ENCODE results near the gene GPR162. TPM values are rescaled to one million over a fixed set of nuclear protein-coding genes. Genes with fewer than 3 reads are reported as not detected.

GPR162 gene
- total RNA-seq, 2 experiments from 2014 or later = 0.30 to 0.51 TPM

DNA sequence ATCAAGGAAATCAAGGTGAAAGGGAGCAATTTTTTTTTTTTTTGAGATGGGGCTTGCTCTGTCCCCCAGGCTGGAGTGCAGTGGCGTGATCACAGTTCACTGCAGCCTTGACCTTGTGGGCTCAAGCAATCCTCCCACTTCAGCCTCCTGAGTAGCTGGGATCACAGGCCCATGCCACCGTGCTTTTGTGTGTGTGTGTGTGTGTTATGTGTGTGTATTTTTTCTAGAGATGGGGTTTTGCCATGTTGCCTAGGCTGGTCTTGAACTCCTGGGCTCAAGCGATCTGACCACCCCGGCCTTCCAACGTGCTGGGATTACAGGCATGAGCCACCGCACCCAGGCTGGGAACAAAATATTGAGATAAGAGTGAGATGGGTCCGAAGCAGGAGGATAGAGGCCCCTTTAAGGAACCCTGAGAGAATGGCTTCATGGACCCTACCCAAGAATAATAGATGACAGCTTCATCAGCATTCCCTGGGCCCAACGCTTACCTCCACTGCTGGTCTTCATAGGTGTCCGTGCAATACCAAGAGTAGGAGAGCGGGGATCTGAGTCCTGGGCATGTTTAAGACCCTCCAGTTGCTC is 28.4 kb downstream of the GPR162 start:
- ATAC-seq (ENCODE audit: low read depth) = no peak
- H3K9me3 Mint-ChIP-seq = no peaks in the 10 kb centered on the region
- peak overlapping the region; percentile 84 for H3K27ac Mint-ChIP-seq
- DNase-seq = no peak
- peak overlapping the region; percentile 96 for H3K4me3 Mint-ChIP-seq
- H3K27me3 Mint-ChIP-seq = no peaks in the 10 kb centered on the region
- H3K4me1 Mint-ChIP-seq = peaks cover 37% of the 10 kb centered on the region
- H3K36me3 Mint-ChIP-seq = peaks cover 34% of the 10 kb centered on the region
- POLR2A ChIA-PET = interaction anchor here (0.5 to 7.2 kb wide), 4 partner anchors 9 to 123 kb away, joined by 3 to 106 read pairs (median 13); partner anchors contain the start of genes GNB3 and TPI1

- Mint-ChIP-seq H3K4me1 (peaks cover 37% of the 10 kb centered on the region), H3K27ac (peak overlapping the region; percentile 99), H3K36me3 (peaks cover 34% of the 10 kb centered on the region), H3K4me3 (peak overlapping the region; percentile 96), H3K27me3 (no peaks in the 10 kb centered on the region), H3K9me3 (no peaks in the 10 kb centered on the region)
- DNase-seq (no peak), ATAC-seq (ENCODE audit: low read depth) (no peak)
- POLR2A ChIA-PET = interaction anchor here (0.6 to 7.2 kb wide), 26 partner anchors 10 to 318 kb away, joined by 3 to 106 read pairs (median 10); partner anchors contain the start of genes C12orf57, C1RL, COPS7A and ENO2
These were observed 29.2 kb downstream of the GPR162 start for GRCh38 chr12:6850796-6851152.

GRCh38 chr12:6851153-6851920 is 29.7 kb downstream of the GPR162 start, which contains the start of gene CDCA3:
CDCA3 (minus strand) TSS chr12:6851286; CDS start chr12:6850952, 334 bp downstream.
- Mint-ChIP-seq H3K27me3 (no peaks in the 10 kb centered on the region), H3K9me3 (no peaks in the 10 kb centered on the region), H3K4me3 (peak within 1 kb of the TSS; percentile 96), H3K27ac (peak within 1 kb of the TSS; percentile 99), H3K4me1 (peaks cover 37% of the 10 kb centered on the region), H3K36me3 (peaks cover 34% of the 10 kb centered on the region)
- POLR2A ChIA-PET = interaction anchor here (0.6 to 7.2 kb wide), 37 partner anchors 9 to 1232 kb away, joined by 3 to 106 read pairs (median 5); partner anchors contain the start of genes C12orf57, C1RL, COPS7A and ENO2
- peak; percentile 86 for DNase-seq
- peak; percentile 55 for ATAC-seq (ENCODE audit: low read depth)

GRCh38 chr12:6851921-6852650 is 30.5 kb downstream of the GPR162 start, which contains the start of gene USP5:
USP5 (plus strand) TSS chr12:6852150; CDS start chr12:6852180, 30 bp downstream.
- POLR2A ChIA-PET = interaction anchor here (0.6 to 7.2 kb wide), 37 partner anchors 9 to 400 kb away, joined by 3 to 106 read pairs (median 5); partner anchors contain the start of genes C12orf57, C1RL, COPS7A and GNB3
- ATAC-seq (ENCODE audit: low read depth) (peak; percentile 79), DNase-seq (peak; percentile 94)
- Mint-ChIP-seq H3K9me3 (no peaks in the 10 kb centered on the region), H3K4me3 (peak within 1 kb of the TSS; percentile 96), H3K36me3 (peaks cover 30% of the 10 kb centered on the region), H3K27ac (peak within 1 kb of the TSS; percentile 99), H3K4me1 (peaks cover 37% of the 10 kb centered on the region), H3K27me3 (no peaks in the 10 kb centered on the region)

- no peak for ATAC-seq (ENCODE audit: low read depth)
- H3K4me1 Mint-ChIP-seq = peaks cover 35% of the 10 kb centered on the region
- H3K36me3 Mint-ChIP-seq = peaks cover 30% of the 10 kb centered on the region
- peak; percentile 63 for DNase-seq
- no peaks in the 10 kb centered on the region for H3K27me3 Mint-ChIP-seq
- H3K4me3 Mint-ChIP-seq = peak overlapping the region; percentile 96
- peak overlapping the region; percentile 99 for H3K27ac Mint-ChIP-seq
- no peaks in the 10 kb centered on the region for H3K9me3 Mint-ChIP-seq
- POLR2A ChIA-PET = interaction anchor here (0.8 to 7.2 kb wide), 25 partner anchors 8 to 400 kb away, joined by 3 to 106 read pairs (median 9); partner anchors contain the start of genes C12orf57, C1RL, COPS7A and GNB3
These were observed 31.2 kb downstream of the GPR162 start for GRCh38 chr12:6852651-6853354.

DNA sequence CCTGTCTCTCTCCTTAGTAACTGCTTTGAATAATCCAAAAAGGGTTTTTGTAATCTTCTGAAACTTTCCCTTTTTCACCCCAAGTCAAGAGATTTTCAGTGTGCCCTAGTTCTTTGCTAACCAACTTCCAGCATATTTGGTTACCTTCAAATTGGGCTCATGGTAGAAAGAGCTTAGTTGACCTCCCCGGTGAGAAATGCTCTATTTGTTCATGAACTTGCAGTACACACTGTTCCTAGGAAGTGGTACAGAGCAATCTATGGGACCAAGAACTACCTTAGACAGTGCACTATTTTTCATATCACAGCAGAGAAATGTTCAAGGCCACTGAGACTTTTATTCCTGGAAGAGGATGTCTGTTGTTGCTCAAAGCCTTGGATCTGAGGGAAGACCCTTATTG is 32.0 kb downstream of the GPR162 start:
- DNase-seq = no peak
- peaks cover 32% of the 10 kb centered on the region for H3K4me1 Mint-ChIP-seq
- H3K4me3 Mint-ChIP-seq = peak overlapping the region; percentile 96
- peaks cover 27% of the 10 kb centered on the region for H3K36me3 Mint-ChIP-seq
- no peaks in the 10 kb centered on the region for H3K9me3 Mint-ChIP-seq
- H3K27me3 Mint-ChIP-seq = no peaks in the 10 kb centered on the region
- H3K27ac Mint-ChIP-seq = peak overlapping the region; percentile 99
- no peak for ATAC-seq (ENCODE audit: low read depth)
- POLR2A ChIA-PET = interaction anchor here (0.5 to 7.2 kb wide), 8 partner anchors 13 to 175 kb away, joined by 3 to 106 read pairs (median 22); partner anchors contain the start of genes GNB3, MLF2, SPSB2 and TPI1

DNA sequence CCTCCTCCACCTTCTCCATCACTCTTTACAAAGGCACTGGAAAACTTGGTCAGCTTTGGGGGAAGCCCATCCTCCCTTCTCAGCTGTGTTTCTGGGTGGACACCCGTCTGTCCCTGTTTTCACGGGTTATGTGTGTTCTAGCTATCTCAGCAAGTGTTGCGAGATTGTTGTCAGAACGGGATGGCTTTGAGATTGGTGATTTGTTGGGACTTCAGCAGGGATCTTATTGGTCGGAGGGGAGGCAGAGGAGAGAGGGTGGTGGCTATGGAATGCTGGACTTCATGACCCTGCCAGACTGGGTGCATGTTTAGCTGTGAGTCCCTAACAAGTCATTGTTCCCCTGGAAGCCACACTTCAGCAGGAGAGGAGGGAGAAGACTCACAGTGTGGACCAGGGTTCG is 32.4 kb downstream of the GPR162 start:
- Mint-ChIP-seq H3K4me1 (peaks cover 31% of the 10 kb centered on the region), H3K27ac (peak overlapping the region; percentile 64), H3K4me3 (peak overlapping the region; percentile 96), H3K27me3 (no peaks in the 10 kb centered on the region), H3K9me3 (no peaks in the 10 kb centered on the region), H3K36me3 (peaks cover 26% of the 10 kb centered on the region)
- POLR2A ChIA-PET = interaction anchor here (0.5 to 7.2 kb wide), 6 partner anchors 12 to 174 kb away, joined by 6 to 106 read pairs (median 24); partner anchors contain the start of genes MLF2, SPSB2 and TPI1
- ATAC-seq (ENCODE audit: low read depth) (no peak), DNase-seq (no peak)

DNA sequence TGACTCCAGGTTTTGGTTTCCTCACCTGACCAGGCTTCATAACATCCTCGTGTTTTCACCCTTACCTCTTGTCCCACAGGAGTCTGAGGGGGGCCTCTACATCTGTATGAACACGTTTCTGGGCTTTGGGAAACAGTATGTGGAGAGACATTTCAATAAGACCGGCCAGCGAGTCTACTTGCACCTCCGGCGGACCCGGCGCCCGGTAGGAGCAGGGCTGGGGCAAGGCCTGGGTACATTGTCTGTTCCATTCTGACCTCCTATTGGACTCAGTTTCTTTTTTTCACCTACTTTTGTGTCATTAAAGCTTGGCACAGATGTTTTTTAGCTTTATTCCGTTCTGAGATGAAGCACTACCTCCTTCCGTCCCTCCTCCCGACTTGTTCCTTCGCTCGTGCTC is 33.7 kb downstream of the GPR162 start:
- H3K9me3 Mint-ChIP-seq = no peaks in the 10 kb centered on the region
- no peaks in the 10 kb centered on the region for H3K27me3 Mint-ChIP-seq
- H3K36me3 Mint-ChIP-seq = peaks cover 17% of the 10 kb centered on the region
- DNase-seq = no peak
- H3K4me1 Mint-ChIP-seq = peaks cover 19% of the 10 kb centered on the region
- POLR2A ChIA-PET = interaction anchor here (7.2 kb wide), 1 partner anchor 11 kb away, joined by 106 read pairs; the partner anchor contains the start of gene TPI1
- ATAC-seq (ENCODE audit: low read depth) = no peak
- H3K27ac Mint-ChIP-seq = no peak overlapping the region
- H3K4me3 Mint-ChIP-seq = no peak overlapping the region

- DNase-seq (no peak), ATAC-seq (ENCODE audit: low read depth) (no peak)
- no peaks in the 10 kb centered on the region for H3K9me3 Mint-ChIP-seq
- no peak overlapping the region for H3K27ac Mint-ChIP-seq
- peaks cover 6% of the 10 kb centered on the region for H3K4me1 Mint-ChIP-seq
- no peak overlapping the region for H3K4me3 Mint-ChIP-seq
- H3K27me3 Mint-ChIP-seq = no peaks in the 10 kb centered on the region
- H3K36me3 Mint-ChIP-seq = peaks cover 28% of the 10 kb centered on the region
- POLR2A ChIA-PET = no interaction called here
These were observed 37.2 kb downstream of the GPR162 start for GRCh38 chr12:6858799-6859198.

GRCh38 chr12:6860116-6860515 is 38.5 kb downstream of the GPR162 start:
- H3K27me3 Mint-ChIP-seq = no peaks in the 10 kb centered on the region
- no peaks in the 10 kb centered on the region for H3K4me1 Mint-ChIP-seq
- peaks cover 31% of the 10 kb centered on the region for H3K36me3 Mint-ChIP-seq
- ATAC-seq (ENCODE audit: low read depth) (no peak), DNase-seq (no peak)
- H3K4me3 Mint-ChIP-seq = no peak overlapping the region
- no peaks in the 10 kb centered on the region for H3K9me3 Mint-ChIP-seq
- no peak overlapping the region for H3K27ac Mint-ChIP-seq
- POLR2A ChIA-PET = interaction anchor here (1.0 to 3.2 kb wide), 3 partner anchors 8 to 12 kb away, joined by 4 to 16 read pairs (median 7); partner anchors contain the start of genes CDCA3, SPSB2 and USP5

DNA sequence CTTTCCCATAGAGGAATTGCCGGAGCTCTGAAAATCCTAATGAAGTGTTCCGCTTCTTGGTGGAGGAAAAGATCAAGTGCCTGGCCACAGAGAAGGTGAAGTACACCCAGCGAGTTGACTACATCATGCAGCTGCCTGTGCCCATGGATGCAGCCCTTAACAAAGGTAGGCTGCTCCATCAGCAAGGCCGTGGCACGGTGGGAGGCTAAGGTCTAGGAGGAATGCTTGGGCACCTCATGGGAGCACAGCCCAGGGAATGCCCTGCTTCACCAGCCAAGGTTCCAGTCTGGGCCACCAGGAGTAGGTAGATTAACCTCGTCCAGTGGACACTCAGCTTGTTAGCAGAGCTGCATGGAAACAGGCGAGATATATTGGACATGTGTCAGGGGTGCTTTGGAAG is 39.3 kb downstream of the GPR162 start:
- DNase-seq = no peak
- Mint-ChIP-seq H3K4me1 (no peaks in the 10 kb centered on the region), H3K27ac (no peak overlapping the region), H3K4me3 (no peak overlapping the region), H3K36me3 (peaks cover 29% of the 10 kb centered on the region), H3K27me3 (no peaks in the 10 kb centered on the region), H3K9me3 (no peaks in the 10 kb centered on the region)
- no peak for ATAC-seq (ENCODE audit: low read depth)
- POLR2A ChIA-PET = interaction anchor here (2.0 to 3.2 kb wide), 2 partner anchors 9 to 11 kb away, joined by 7 to 16 read pairs; partner anchors contain the start of genes CDCA3, SPSB2 and USP5

GRCh38 chr12:6861391-6861790 is 39.8 kb downstream of the GPR162 start:
- Mint-ChIP-seq H3K4me3 (no peak overlapping the region), H3K4me1 (peaks cover 1% of the 10 kb centered on the region), H3K36me3 (peaks cover 29% of the 10 kb centered on the region), H3K9me3 (no peaks in the 10 kb centered on the region), H3K27me3 (no peaks in the 10 kb centered on the region), H3K27ac (no peak overlapping the region)
- ATAC-seq (ENCODE audit: low read depth) = no peak
- DNase-seq = no peak
- POLR2A ChIA-PET = interaction anchor here (1.1 to 3.2 kb wide), 3 partner anchors 10 to 157 kb away, joined by 3 to 16 read pairs (median 7); partner anchors contain the start of genes CDCA3, LPCAT3, SPSB2 and USP5
